ENCODE data around the gene TMED9.

DNA sequence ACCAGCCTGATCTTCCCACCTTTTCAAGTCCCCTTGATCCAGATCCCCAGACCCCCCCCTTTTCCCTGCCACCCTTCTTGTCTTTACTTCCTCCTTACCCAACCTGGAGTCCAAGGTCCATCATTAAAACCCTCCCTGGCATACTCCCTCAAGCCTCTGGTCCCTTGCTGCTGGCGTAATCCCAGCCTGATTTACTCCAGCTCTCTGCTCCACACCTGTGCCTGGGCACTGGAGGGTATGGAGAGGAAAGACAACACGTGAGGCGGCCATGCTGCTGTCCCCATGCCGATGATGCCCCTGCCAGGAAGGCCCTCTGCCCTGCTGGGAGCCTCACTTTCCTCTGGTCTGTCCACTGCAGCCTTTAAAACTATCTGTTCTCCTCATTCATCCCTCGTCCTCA is 13.1 kb downstream of the TMED9 start:
- TF ChIP-seq, protein P1, sequence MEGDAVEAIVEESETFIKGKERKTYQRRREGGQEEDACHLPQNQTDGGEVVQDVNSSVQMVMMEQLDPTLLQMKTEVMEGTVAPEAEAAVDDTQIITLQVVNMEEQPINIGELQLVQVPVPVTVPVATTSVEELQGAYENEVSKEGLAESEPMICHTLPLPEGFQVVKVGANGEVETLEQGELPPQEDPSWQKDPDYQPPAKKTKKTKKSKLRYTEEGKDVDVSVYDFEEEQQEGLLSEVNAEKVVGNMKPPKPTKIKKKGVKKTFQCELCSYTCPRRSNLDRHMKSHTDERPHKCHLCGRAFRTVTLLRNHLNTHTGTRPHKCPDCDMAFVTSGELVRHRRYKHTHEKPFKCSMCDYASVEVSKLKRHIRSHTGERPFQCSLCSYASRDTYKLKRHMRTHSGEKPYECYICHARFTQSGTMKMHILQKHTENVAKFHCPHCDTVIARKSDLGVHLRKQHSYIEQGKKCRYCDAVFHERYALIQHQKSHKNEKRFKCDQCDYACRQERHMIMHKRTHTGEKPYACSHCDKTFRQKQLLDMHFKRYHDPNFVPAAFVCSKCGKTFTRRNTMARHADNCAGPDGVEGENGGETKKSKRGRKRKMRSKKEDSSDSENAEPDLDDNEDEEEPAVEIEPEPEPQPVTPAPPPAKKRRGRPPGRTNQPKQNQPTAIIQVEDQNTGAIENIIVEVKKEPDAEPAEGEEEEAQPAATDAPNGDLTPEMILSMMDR (optimal IDR thresholded peaks at IDR 0.05 in 1 of 3, IDR thresholded peaks at IDR 0.05 in 1 of 3, conservative IDR thresholded peaks at IDR 0.05 in 1 of 3; ENCODE audit: extremely low read depth in 1 of 3, insufficient read depth in 2 of 3, low read length in 3 of 3): no peak
- no peak for TF ChIP-seq EZH2 (IDR thresholded peaks at IDR 0.05; ENCODE audit: low read length)
